Prostate gland (tissue), 2 donors: ENCODE results near the gene MFAP3L.

Source experiments
- CTCF ChIP-seq, 4 experiments: fragments of 200-600 bp in 2 of 4; fragments of 450-650 bp in 2 of 4; sonication (generic) in 2 of 4; IDR thresholded peaks; 1 replicate in 3 of 4; 2 replicates in 1 of 4; pipeline ENCODE4 v1.5.1; 2016 to 2019; ENCODE audit warnings: antibody characterized with exemption in 4 of 4, mild to moderate bottlenecking in 2 of 4, moderate library complexity in 2 of 4
- POLR2A ChIP-seq: fragments of 450-650 bp; IDR thresholded peaks from one replicate; pipeline ENCODE4 v1.6.1; 2016; ENCODE audit warnings: antibody characterized with exemption, mild to moderate bottlenecking
- POLR2AphosphoS5 ChIP-seq: sonication (generic); formaldehyde crosslinking; IDR thresholded peaks from one replicate; pipeline ENCODE4 v1.6.1; 2017; ENCODE audit warnings: antibody characterized with exemption

- TF ChIP-seq CTCF (IDR thresholded peaks at IDR 0.05), result no peak
- no peak for TF ChIP-seq POLR2A
- no peak for TF ChIP-seq POLR2AphosphoS5
These were observed 25.0 kb downstream of the MFAP3L start for GRCh38 chr4:170001011-170001744.
